Measurements from ENCODE around the gene TRPM3.

Gene TRPM3

GRCh38 chr9:70514273-70514672, 607.1 kb downstream of the TRPM3 start:
- no peak for DNase-seq (ENCODE audit: extremely low spot score, insufficient read length, low read depth)

GRCh38 chr9:70511858-70512257, 609.6 kb downstream of the TRPM3 start:
- FAIRE-seq (no peak), DNase-seq (ENCODE audit: extremely low spot score, insufficient read length, low read depth) (no peak)

More at GRCh38 chr9:70514273-70514672, 607.1 kb downstream of the TRPM3 start:
- FAIRE-seq = no peak

- FAIRE-seq = no peak
These were observed 611.2 kb downstream of the TRPM3 start for GRCh38 chr9:70510157-70510770.

GRCh38 chr9:70506159-70506558, 615.3 kb downstream of the TRPM3 start:
- no peak for FAIRE-seq

More at GRCh38 chr9:70510157-70510770, 611.2 kb downstream of the TRPM3 start:
- no peak for DNase-seq (ENCODE audit: extremely low spot score, insufficient read length, low read depth)

GRCh38 chr9:70504834-70505233, 616.6 kb downstream of the TRPM3 start:
- DNase-seq (ENCODE audit: extremely low spot score, insufficient read length, low read depth) (no peak), FAIRE-seq (no peak)

More at GRCh38 chr9:70506159-70506558, 615.3 kb downstream of the TRPM3 start:
- no peak for DNase-seq (ENCODE audit: extremely low spot score, insufficient read length, low read depth)

GRCh38 chr9:70502690-70503089, 618.7 kb downstream of the TRPM3 start:
- FAIRE-seq = no peak
- no peak for DNase-seq (ENCODE audit: extremely low spot score, insufficient read length, low read depth)

GRCh38 chr9:70500793-70501192, 620.6 kb downstream of the TRPM3 start:
- DNase-seq (ENCODE audit: extremely low spot score, insufficient read length, low read depth) (no peak), FAIRE-seq (no peak)

- no peak for FAIRE-seq
These were observed 621.8 kb downstream of the TRPM3 start for GRCh38 chr9:70499621-70500020.

GRCh38 chr9:70498866-70499265, 622.6 kb downstream of the TRPM3 start:
- FAIRE-seq = no peak
- DNase-seq (ENCODE audit: extremely low spot score, insufficient read length, low read depth) = no peak

More at GRCh38 chr9:70499621-70500020, 621.8 kb downstream of the TRPM3 start:
- DNase-seq (ENCODE audit: extremely low spot score, insufficient read length, low read depth) = no peak

GRCh38 chr9:70496244-70496643, 625.2 kb downstream of the TRPM3 start:
- FAIRE-seq (no peak), DNase-seq (ENCODE audit: extremely low spot score, insufficient read length, low read depth) (no peak)

- DNase-seq (ENCODE audit: extremely low spot score, insufficient read length, low read depth) = no peak
- no peak for FAIRE-seq
These were observed 625.9 kb downstream of the TRPM3 start for GRCh38 chr9:70495514-70495913.

GRCh38 chr9:70494221-70494620, 627.2 kb downstream of the TRPM3 start:
- FAIRE-seq (no peak), DNase-seq (ENCODE audit: extremely low spot score, insufficient read length, low read depth) (no peak)

GRCh38 chr9:70493029-70493428, 628.4 kb downstream of the TRPM3 start:
- FAIRE-seq = no peak

GRCh38 chr9:70492319-70492777, 629.1 kb downstream of the TRPM3 start:
- no peak for DNase-seq (ENCODE audit: extremely low spot score, insufficient read length, low read depth)
- FAIRE-seq = no peak

More at GRCh38 chr9:70493029-70493428, 628.4 kb downstream of the TRPM3 start:
- no peak for DNase-seq (ENCODE audit: extremely low spot score, insufficient read length, low read depth)

- FAIRE-seq (no peak), DNase-seq (ENCODE audit: extremely low spot score, insufficient read length, low read depth) (no peak)
These were observed 629.7 kb downstream of the TRPM3 start for GRCh38 chr9:70491426-70492318.

GRCh38 chr9:70490478-70490877, 630.9 kb downstream of the TRPM3 start:
- DNase-seq (ENCODE audit: extremely low spot score, insufficient read length, low read depth) = no peak
- no peak for FAIRE-seq

- no peak for DNase-seq (ENCODE audit: extremely low spot score, insufficient read length, low read depth)
- FAIRE-seq = no peak
These were observed 632.7 kb downstream of the TRPM3 start for GRCh38 chr9:70488793-70489105.

- FAIRE-seq (no peak), DNase-seq (ENCODE audit: extremely low spot score, insufficient read length, low read depth) (no peak)
These were observed 633.2 kb downstream of the TRPM3 start for GRCh38 chr9:70488098-70488792.

GRCh38 chr9:70486127-70486526, 635.3 kb downstream of the TRPM3 start:
- FAIRE-seq = no peak
- no peak for DNase-seq (ENCODE audit: extremely low spot score, insufficient read length, low read depth)

GRCh38 chr9:70485273-70485858, 636.1 kb downstream of the TRPM3 start:
- FAIRE-seq (no peak), DNase-seq (ENCODE audit: extremely low spot score, insufficient read length, low read depth) (no peak)

All from GM18507 (cell line).